ENCODE results near the gene TBC1D2B. TPM values are rescaled to one million over a fixed set of nuclear protein-coding genes. Genes with fewer than 3 reads are reported as not detected.
"Not testable (repeated sequence)": the region's sequence is repeated elsewhere in the genome, so short reads cannot be mapped to it uniquely, and the experiment has no call there.

TBC1D2B gene
- total RNA-seq, 1 experiment from 2014 or later: 9.9 TPM

DNA sequence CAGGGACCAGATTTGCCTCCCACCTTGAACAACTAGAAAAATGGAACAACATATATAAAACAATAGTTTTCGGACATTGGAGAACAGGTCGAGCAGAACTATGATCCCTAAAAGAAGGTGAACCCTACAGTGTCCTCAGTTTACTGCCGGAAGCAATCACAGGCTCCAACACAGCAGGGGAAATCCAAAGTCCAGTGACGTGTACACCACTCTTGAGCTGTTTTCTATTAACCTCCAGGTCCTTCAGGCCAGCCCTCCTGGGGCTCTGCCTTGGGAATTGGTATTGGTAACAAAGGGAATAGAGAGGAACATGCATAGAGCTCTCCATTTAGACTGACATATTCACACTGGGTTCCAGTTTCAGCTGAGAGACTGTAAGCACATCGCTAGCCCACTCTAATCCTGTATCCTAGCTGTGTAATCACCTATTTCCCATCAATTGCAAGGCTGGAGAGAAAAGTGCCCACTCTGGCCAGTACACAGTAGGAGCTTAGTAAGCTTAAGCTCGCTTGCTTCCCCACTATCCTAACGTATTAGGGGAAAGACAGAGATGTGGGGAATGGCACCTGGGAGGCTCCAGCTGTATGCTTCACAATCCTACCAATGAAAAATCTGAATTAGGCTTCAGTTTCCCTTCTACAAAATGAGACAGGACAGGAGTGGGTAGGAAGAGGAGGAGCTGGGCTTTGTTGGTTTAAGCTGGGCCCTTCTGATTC is 118.6 kb downstream of the TBC1D2B start:
- not testable (repeated sequence) for H3K36me3 ChIP-seq (replicated peaks; ENCODE audit: control insufficient read depth, insufficient read depth, low read length)

GRCh38 chr15:77958021-77958420 is 119.5 kb downstream of the TBC1D2B start:
- H3K4me3 ChIP-seq (ENCODE audit: insufficient read depth, low read depth, low read length); H3K36me3 ChIP-seq (replicated peaks; ENCODE audit: control insufficient read depth, insufficient read depth, low read length); H3K27me3 ChIP-seq (ENCODE audit: control insufficient read depth, insufficient read depth, low read length); DNase-seq: not testable (repeated sequence)

More for the DNA sequence above, 118.6 kb downstream of the TBC1D2B start:
- H3K4me3 ChIP-seq (ENCODE audit: insufficient read depth, low read depth, low read length); H3K27me3 ChIP-seq (ENCODE audit: control insufficient read depth, insufficient read depth, low read length); DNase-seq: not testable (repeated sequence)

- DNase-seq; H3K4me3 ChIP-seq (ENCODE audit: insufficient read depth, low read depth, low read length); H3K27me3 ChIP-seq (ENCODE audit: control insufficient read depth, insufficient read depth, low read length); H3K36me3 ChIP-seq (replicated peaks; ENCODE audit: control insufficient read depth, insufficient read depth, low read length): not testable (repeated sequence)
These were observed 123.6 kb downstream of the TBC1D2B start for GRCh38 chr15:77953926-77954325.

- not testable (repeated sequence) for DNase-seq; H3K36me3 ChIP-seq (replicated peaks; ENCODE audit: control insufficient read depth, insufficient read depth, low read length); H3K27me3 ChIP-seq (ENCODE audit: control insufficient read depth, insufficient read depth, low read length); H3K4me3 ChIP-seq (ENCODE audit: insufficient read depth, low read depth, low read length)
These were observed 124.5 kb downstream of the TBC1D2B start for GRCh38 chr15:77952928-77953446.

- not testable (repeated sequence) for H3K27me3 ChIP-seq (ENCODE audit: control insufficient read depth, insufficient read depth, low read length); H3K36me3 ChIP-seq (replicated peaks; ENCODE audit: control insufficient read depth, insufficient read depth, low read length); H3K4me3 ChIP-seq (ENCODE audit: insufficient read depth, low read depth, low read length); DNase-seq
These were observed 126.3 kb downstream of the TBC1D2B start for GRCh38 chr15:77951105-77951786.

GRCh38 chr15:77950470-77950869 is 127.0 kb downstream of the TBC1D2B start:
- not testable (repeated sequence) for H3K27me3 ChIP-seq (ENCODE audit: control insufficient read depth, insufficient read depth, low read length); DNase-seq

DNA sequence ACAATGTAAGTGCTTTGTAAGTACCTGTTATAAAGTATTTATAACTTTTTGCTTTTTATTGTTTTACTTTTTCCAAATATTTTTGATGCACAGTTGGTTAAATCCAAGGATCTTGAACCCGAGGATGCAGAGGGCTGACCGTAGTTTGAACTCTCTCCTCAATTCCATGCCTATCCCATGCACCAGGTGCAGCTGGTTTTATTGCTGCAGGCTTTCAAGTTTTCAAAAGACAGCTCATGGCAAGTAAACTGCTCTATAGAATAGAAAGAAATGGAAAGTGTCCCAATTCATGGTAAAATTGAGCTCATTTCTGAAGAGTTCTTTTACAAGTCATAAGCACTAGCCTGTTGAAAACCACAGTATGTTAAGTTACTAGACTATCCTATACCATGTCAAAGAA is 131.9 kb downstream of the TBC1D2B start:
- no peaks in the 10 kb centered on the region; the same call in 1 of the 2 replicates for H3K27me3 ChIP-seq (ENCODE audit: control insufficient read depth, insufficient read depth, low read length)
- DNase-seq: no peak
- no peak overlapping the region for H3K4me3 ChIP-seq (ENCODE audit: insufficient read depth, low read depth, low read length)
- no peaks in the 10 kb centered on the region for H3K36me3 ChIP-seq (replicated peaks; ENCODE audit: control insufficient read depth, insufficient read depth, low read length)

More at GRCh38 chr15:77950470-77950869, 127.0 kb downstream of the TBC1D2B start:
- H3K36me3 ChIP-seq (replicated peaks; ENCODE audit: control insufficient read depth, insufficient read depth, low read length); H3K4me3 ChIP-seq (ENCODE audit: insufficient read depth, low read depth, low read length): not testable (repeated sequence)

Other genes starting within 250 kb of the TBC1D2B start
- gene SH2D7, start 14.8 kb upstream of the TBC1D2B start, total RNA-seq (2014; rRNA removed; shearing (Covaris generic)): not detected in 2 replicates
- gene CIB2, start 53.7 kb upstream of the TBC1D2B start, total RNA-seq (2014; rRNA removed; shearing (Covaris generic)): 56.7 and 64.5 TPM in 2 replicates
- 27.4 and 30.4 TPM in 2 replicates for gene IDH3A, start 71.7 kb upstream of the TBC1D2B start, total RNA-seq (2014; rRNA removed; shearing (Covaris generic))
- 2.7 and 3.9 TPM in 2 replicates for gene ACSBG1, start 156.9 kb upstream of the TBC1D2B start, total RNA-seq (2014; rRNA removed; shearing (Covaris generic))
- gene DNAJA4, start 186.9 kb upstream of the TBC1D2B start, total RNA-seq (2014; rRNA removed; shearing (Covaris generic)): 0.03 and 0.11 TPM in 2 replicates
- 64.0 and 87.1 TPM in 2 replicates for gene SKIC8, start 221.9 kb upstream of the TBC1D2B start, total RNA-seq (2014; rRNA removed; shearing (Covaris generic))

Data from H7 (cell line).